Peyer's patch (tissue), 4 donors: ENCODE data around the gene EPM2AIP1.

Experiments
- POLR2A ChIP-seq, 2 donors: fragments of 450-650 bp; IDR thresholded peaks; one replicate each; pipeline ENCODE4 v1.5.1; 2017; ENCODE audit warnings: antibody characterized with exemption in 2 of 2, mild to moderate bottlenecking in 2 of 2, moderate library complexity in 2 of 2
- TF ChIP-seq, protein P1 (sequence below), 6 experiments: fragments of 450-650 bp in 4 of 6; fragments of 200-600 bp in 2 of 6; sonication (generic) in 1 of 6; IDR thresholded peaks; one replicate each; pipeline ENCODE4 v1.5.1; 2017 to 2019; ENCODE audit warnings: antibody characterized with exemption in 6 of 6, mild to moderate bottlenecking in 3 of 6, moderate library complexity in 1 of 6

DNA sequence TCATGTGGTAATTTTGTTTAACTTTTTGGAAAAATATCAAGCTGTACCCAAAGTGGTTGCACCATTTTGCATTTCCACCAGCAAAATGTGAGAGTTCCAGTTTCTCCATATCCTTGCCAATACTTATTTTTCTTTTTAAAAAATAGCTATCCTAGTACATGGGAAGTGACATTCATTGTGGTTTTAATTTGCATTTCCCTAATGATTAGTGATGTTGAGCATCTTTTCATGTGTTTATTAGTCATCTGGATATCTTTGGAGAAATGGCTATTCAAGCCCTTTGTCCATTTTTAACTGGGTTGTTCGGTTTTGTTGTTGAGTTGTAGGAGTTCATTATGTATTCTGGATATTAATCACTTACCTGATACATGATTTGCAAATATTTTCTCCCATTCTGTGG is 28.6 kb downstream of the EPM2AIP1 start:
- TF ChIP-seq, protein P1, sequence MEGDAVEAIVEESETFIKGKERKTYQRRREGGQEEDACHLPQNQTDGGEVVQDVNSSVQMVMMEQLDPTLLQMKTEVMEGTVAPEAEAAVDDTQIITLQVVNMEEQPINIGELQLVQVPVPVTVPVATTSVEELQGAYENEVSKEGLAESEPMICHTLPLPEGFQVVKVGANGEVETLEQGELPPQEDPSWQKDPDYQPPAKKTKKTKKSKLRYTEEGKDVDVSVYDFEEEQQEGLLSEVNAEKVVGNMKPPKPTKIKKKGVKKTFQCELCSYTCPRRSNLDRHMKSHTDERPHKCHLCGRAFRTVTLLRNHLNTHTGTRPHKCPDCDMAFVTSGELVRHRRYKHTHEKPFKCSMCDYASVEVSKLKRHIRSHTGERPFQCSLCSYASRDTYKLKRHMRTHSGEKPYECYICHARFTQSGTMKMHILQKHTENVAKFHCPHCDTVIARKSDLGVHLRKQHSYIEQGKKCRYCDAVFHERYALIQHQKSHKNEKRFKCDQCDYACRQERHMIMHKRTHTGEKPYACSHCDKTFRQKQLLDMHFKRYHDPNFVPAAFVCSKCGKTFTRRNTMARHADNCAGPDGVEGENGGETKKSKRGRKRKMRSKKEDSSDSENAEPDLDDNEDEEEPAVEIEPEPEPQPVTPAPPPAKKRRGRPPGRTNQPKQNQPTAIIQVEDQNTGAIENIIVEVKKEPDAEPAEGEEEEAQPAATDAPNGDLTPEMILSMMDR (IDR thresholded peaks at IDR 0.05), result no peak
- no peak for TF ChIP-seq POLR2A (IDR thresholded peaks at IDR 0.05)
